ENCODE data around the gene SRSF10. TPM values are rescaled to one million over a fixed set of nuclear protein-coding genes. Genes with fewer than 3 reads are reported as not detected.

SRSF10 gene
- total RNA-seq, 1 donor from 2014 or later, result 92.4 TPM

GRCh38 chr1:24007079-24007478 lies 27.0 kb upstream of the SRSF10 start:
- Histone ChIP-seq H4K20me1 (ENCODE audit: insufficient read depth, low read length) (no peaks in the 10 kb centered on the region), H3K27ac (ENCODE audit: low read depth, low read length) (no peak overlapping the region), H2AFZ (ENCODE audit: low read depth, low read length) (no peak overlapping the region), H3K79me2 (ENCODE audit: insufficient read depth, low read length) (no peaks in the 10 kb centered on the region), H3K4me3 (ENCODE audit: insufficient read depth, low read depth, low read length) (no peak overlapping the region), H3K9me3 (ENCODE audit: insufficient read depth, low read depth, low read length) (no peaks in the 10 kb centered on the region), H3K4me1 (ENCODE audit: insufficient read depth, low read length) (peaks cover 16% of the 10 kb centered on the region), H3K36me3 (ENCODE audit: insufficient read depth, low read length) (no peaks in the 10 kb centered on the region), H3K27me3 (ENCODE audit: insufficient read depth, low read length) (no peaks in the 10 kb centered on the region), H3K4me2 (ENCODE audit: low read length) (no peak overlapping the region), H3K9ac (ENCODE audit: low read length) (no peak overlapping the region)
- DNase-seq (ENCODE audit: low read depth), result no peak
- Mint-ChIP-seq H3K9me3 (ENCODE audit: unreplicated experiment) (peaks cover 4% of the 10 kb centered on the region), H3K27me3 (ENCODE audit: low read depth, unreplicated experiment) (peaks cover 8% of the 10 kb centered on the region), H3K4me3 (ENCODE audit: unreplicated experiment) (no peak overlapping the region), H3K36me3 (ENCODE audit: low read depth, unreplicated experiment) (no peaks in the 10 kb centered on the region), H3K27ac (ENCODE audit: unreplicated experiment) (no peak overlapping the region), H3K4me1 (ENCODE audit: low read depth, unreplicated experiment) (peaks cover 11% of the 10 kb centered on the region)
- no peak for FAIRE-seq
- TF ChIP-seq CTCF (IDR thresholded peaks at IDR 0.05; ENCODE audit: insufficient read depth, low read depth, low read length) (no peak), EZH2 (IDR thresholded peaks at IDR 0.05; ENCODE audit: insufficient read depth, low read length) (no peak)

GRCh38 chr1:24005163-24005562 lies 25.0 kb upstream of the SRSF10 start:
- H3K9me3 ChIP-seq (ENCODE audit: insufficient read depth, low read depth, low read length), result no peaks in the 10 kb centered on the region
- H3K4me1 Mint-ChIP-seq (ENCODE audit: low read depth, unreplicated experiment), result peaks cover 11% of the 10 kb centered on the region
- peaks cover 8% of the 10 kb centered on the region for H3K27me3 Mint-ChIP-seq (ENCODE audit: low read depth, unreplicated experiment)
- H3K4me2 ChIP-seq (ENCODE audit: low read length), result no peak overlapping the region
- H3K9ac ChIP-seq (ENCODE audit: low read length), result no peak overlapping the region
- no peaks in the 10 kb centered on the region for H3K36me3 ChIP-seq (ENCODE audit: insufficient read depth, low read length)
- H3K4me1 ChIP-seq (ENCODE audit: insufficient read depth, low read length), result peaks cover 16% of the 10 kb centered on the region
- no peak overlapping the region for H3K27ac Mint-ChIP-seq (ENCODE audit: unreplicated experiment)
- FAIRE-seq (no peak), DNase-seq (ENCODE audit: low read depth) (no peak)
- H2AFZ ChIP-seq (ENCODE audit: low read depth, low read length), result no peak overlapping the region
- no peak overlapping the region for H3K4me3 Mint-ChIP-seq (ENCODE audit: unreplicated experiment)
- H3K79me2 ChIP-seq (ENCODE audit: insufficient read depth, low read length), result no peaks in the 10 kb centered on the region
- H3K4me3 ChIP-seq (ENCODE audit: insufficient read depth, low read depth, low read length), result no peak overlapping the region
- H3K36me3 Mint-ChIP-seq (ENCODE audit: low read depth, unreplicated experiment), result no peaks in the 10 kb centered on the region
- H3K27me3 ChIP-seq (ENCODE audit: insufficient read depth, low read length), result no peaks in the 10 kb centered on the region
- H3K9me3 Mint-ChIP-seq (ENCODE audit: unreplicated experiment), result peaks cover 4% of the 10 kb centered on the region
- TF ChIP-seq EZH2 (IDR thresholded peaks at IDR 0.05; ENCODE audit: insufficient read depth, low read length) (no peak), CTCF (IDR thresholded peaks at IDR 0.05; ENCODE audit: insufficient read depth, low read depth, low read length) (no peak)
- no peaks in the 10 kb centered on the region for H4K20me1 ChIP-seq (ENCODE audit: insufficient read depth, low read length)
- H3K27ac ChIP-seq (ENCODE audit: low read depth, low read length), result no peak overlapping the region

- TF ChIP-seq CTCF (IDR thresholded peaks at IDR 0.05; ENCODE audit: insufficient read depth, low read depth, low read length) (no peak), EZH2 (IDR thresholded peaks at IDR 0.05; ENCODE audit: insufficient read depth, low read length) (no peak)
- H3K36me3 ChIP-seq (ENCODE audit: insufficient read depth, low read length), result no peaks in the 10 kb centered on the region
- no peak overlapping the region for H3K27ac Mint-ChIP-seq (ENCODE audit: unreplicated experiment)
- H3K79me2 ChIP-seq (ENCODE audit: insufficient read depth, low read length), result no peaks in the 10 kb centered on the region
- H3K4me3 Mint-ChIP-seq (ENCODE audit: unreplicated experiment), result no peak overlapping the region
- FAIRE-seq (no peak), DNase-seq (ENCODE audit: low read depth) (no peak)
- peaks cover 8% of the 10 kb centered on the region for H3K27me3 Mint-ChIP-seq (ENCODE audit: low read depth, unreplicated experiment)
- H3K9ac ChIP-seq (ENCODE audit: low read length), result no peak overlapping the region
- peaks cover 10% of the 10 kb centered on the region for H3K4me1 ChIP-seq (ENCODE audit: insufficient read depth, low read length)
- peaks cover 6% of the 10 kb centered on the region for H3K4me1 Mint-ChIP-seq (ENCODE audit: low read depth, unreplicated experiment)
- no peaks in the 10 kb centered on the region for H4K20me1 ChIP-seq (ENCODE audit: insufficient read depth, low read length)
- peaks cover 4% of the 10 kb centered on the region for H3K9me3 Mint-ChIP-seq (ENCODE audit: unreplicated experiment)
- H3K4me2 ChIP-seq (ENCODE audit: low read length), result no peak overlapping the region
- no peak overlapping the region for H3K4me3 ChIP-seq (ENCODE audit: insufficient read depth, low read depth, low read length)
- no peaks in the 10 kb centered on the region for H3K36me3 Mint-ChIP-seq (ENCODE audit: low read depth, unreplicated experiment)
- no peak overlapping the region for H3K27ac ChIP-seq (ENCODE audit: low read depth, low read length)
- H2AFZ ChIP-seq (ENCODE audit: low read depth, low read length), result no peak overlapping the region
- no peaks in the 10 kb centered on the region for H3K27me3 ChIP-seq (ENCODE audit: insufficient read depth, low read length)
- H3K9me3 ChIP-seq (ENCODE audit: insufficient read depth, low read depth, low read length), result no peaks in the 10 kb centered on the region
Measured at GRCh38 chr1:24004132-24004531, 24.0 kb upstream of the SRSF10 start.
